GM19372 (cell line): ENCODE results near the gene PLA2G4D.

Experiments used
- ATAC-seq: cut with Tn5 transposase; IDR thresholded peaks from one replicate; pipeline ENCODE4 v1.9.1; 2021; ENCODE audit warnings: mild to moderate bottlenecking, low read depth, moderate library complexity; ENCODE audit not compliant: unreplicated experiment

Gene PLA2G4D

GRCh38 chr15:42128476-42128875 lies 34.1 kb upstream of the PLA2G4D start:
- ATAC-seq, result no peak

- no peak for ATAC-seq
These were observed 29.2 kb upstream of the PLA2G4D start for GRCh38 chr15:42123546-42123945.

- ATAC-seq, result no peak
These were observed 27.3 kb upstream of the PLA2G4D start for GRCh38 chr15:42121682-42122081.

- ATAC-seq, result no peak
These were observed 26.7 kb upstream of the PLA2G4D start for GRCh38 chr15:42121021-42121420.

- no peak for ATAC-seq
These were observed 25.9 kb upstream of the PLA2G4D start for GRCh38 chr15:42120285-42120684.

GRCh38 chr15:42119446-42119760 lies 25.0 kb upstream of the PLA2G4D start:
- ATAC-seq, result no peak

GRCh38 chr15:42118650-42119445 lies 24.5 kb upstream of the PLA2G4D start:
- no peak for ATAC-seq

- ATAC-seq, result no peak
These were observed 17.6 kb upstream of the PLA2G4D start for GRCh38 chr15:42111924-42112323.

- no peak for ATAC-seq
These were observed 16.0 kb upstream of the PLA2G4D start for GRCh38 chr15:42110367-42110766.

- no peak for ATAC-seq
These were observed 14.4 kb upstream of the PLA2G4D start for GRCh38 chr15:42108806-42109205.

- ATAC-seq, result no peak
These were observed 13.8 kb upstream of the PLA2G4D start for GRCh38 chr15:42108189-42108588.

GRCh38 chr15:42107473-42107872 lies 13.1 kb upstream of the PLA2G4D start:
- ATAC-seq, result no peak

- no peak for ATAC-seq
These were observed 11.9 kb upstream of the PLA2G4D start for GRCh38 chr15:42106288-42106687.

- ATAC-seq, result no peak
These were observed 9.9 kb upstream of the PLA2G4D start for GRCh38 chr15:42104095-42104891.

GRCh38 chr15:42102646-42103235 lies 8.4 kb upstream of the PLA2G4D start:
- no peak for ATAC-seq

- ATAC-seq, result no peak
These were observed 7.5 kb upstream of the PLA2G4D start for GRCh38 chr15:42101861-42102260.

- ATAC-seq, result no peak
These were observed 5.8 kb upstream of the PLA2G4D start for GRCh38 chr15:42100021-42100800.

- no peak for ATAC-seq
These were observed 2.7 kb upstream of the PLA2G4D start for GRCh38 chr15:42097018-42097417.

GRCh38 chr15:42093966-42094365 lies 396 bp downstream of the PLA2G4D start:
- no peak for ATAC-seq

- ATAC-seq, result no peak
These were observed 1.7 kb downstream of the PLA2G4D start for GRCh38 chr15:42092398-42093318.
